GM18498 (cell line): ENCODE measurements around the gene KIAA0040.
A peak's percentile ranks its signal among the peaks of the same experiment; 100 is the strongest.

ENCODE experiments used
- ATAC-seq: cut with Tn5 transposase; IDR thresholded peaks from one replicate; pipeline ENCODE4 v1.9.1; 2021; ENCODE audit warnings: mild to moderate bottlenecking, moderate library complexity; ENCODE audit not compliant: unreplicated experiment

KIAA0040 gene

GRCh38 chr1:175172503-175172902 is 20.1 kb downstream of the KIAA0040 start:
- ATAC-seq: no peak

DNA sequence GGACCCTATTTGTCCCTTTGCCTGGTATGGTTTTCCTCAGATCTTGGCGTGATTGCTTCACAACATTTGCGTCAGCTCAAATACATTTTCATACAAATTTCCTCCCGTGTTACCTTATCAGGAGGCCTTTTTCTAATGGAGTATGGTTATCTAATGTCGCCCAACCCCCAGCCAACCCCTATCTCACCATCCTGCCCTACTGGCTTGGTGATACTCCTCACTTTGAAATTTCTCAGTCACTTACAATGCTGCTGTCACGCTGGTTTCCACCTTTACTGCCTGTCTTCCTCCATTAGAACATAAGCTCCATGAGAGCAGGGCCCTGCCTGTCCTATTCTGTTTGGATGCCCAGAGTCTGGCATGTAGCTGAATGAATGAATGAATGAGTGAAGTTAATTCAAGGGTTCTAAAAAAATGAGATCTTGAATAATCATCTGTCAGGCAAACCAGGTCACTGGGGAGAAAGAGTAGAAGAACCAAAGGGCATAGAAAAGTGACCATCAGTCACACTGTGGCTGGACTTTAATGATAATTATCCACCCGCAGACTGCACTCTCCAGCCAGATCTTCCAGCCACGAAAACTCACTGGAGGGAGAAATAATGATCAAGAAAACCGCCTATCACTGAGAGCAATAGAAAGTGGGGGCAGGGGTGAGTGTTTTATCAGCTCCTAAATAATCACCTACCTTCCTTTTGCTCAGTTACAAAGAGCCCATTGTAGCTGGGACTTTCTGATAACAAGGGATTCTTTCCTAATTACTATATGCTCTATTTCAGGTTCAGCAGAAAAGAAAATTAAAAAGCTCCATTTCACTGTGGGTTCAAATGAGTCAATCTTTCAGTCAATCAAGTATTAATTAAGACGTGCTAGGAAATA is 21.3 kb downstream of the KIAA0040 start:
- ATAC-seq: no peak

GRCh38 chr1:175169286-175170018 is 23.1 kb downstream of the KIAA0040 start:
- ATAC-seq: no peak

GRCh38 chr1:175168782-175169181 is 23.8 kb downstream of the KIAA0040 start:
- no peak for ATAC-seq

DNA sequence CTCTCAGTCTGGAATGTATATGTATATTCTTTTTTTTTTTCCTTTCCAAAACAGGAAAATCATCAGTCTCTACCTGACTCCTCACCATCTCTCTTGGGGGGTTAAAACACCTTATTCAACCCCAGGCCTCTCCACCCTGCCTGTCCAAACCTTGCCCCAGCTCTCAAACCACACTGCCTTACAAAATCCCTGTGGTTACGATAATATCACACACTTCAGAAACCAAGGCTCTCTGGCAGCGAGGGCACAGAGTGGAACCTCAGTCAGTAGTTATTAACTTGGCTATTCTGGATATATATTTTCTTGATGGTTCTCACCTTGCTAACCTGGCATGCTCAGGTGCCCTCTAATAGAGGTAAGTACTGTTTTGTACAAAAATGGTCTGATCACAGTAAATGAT is 24.7 kb downstream of the KIAA0040 start:
- ATAC-seq: no peak

DNA sequence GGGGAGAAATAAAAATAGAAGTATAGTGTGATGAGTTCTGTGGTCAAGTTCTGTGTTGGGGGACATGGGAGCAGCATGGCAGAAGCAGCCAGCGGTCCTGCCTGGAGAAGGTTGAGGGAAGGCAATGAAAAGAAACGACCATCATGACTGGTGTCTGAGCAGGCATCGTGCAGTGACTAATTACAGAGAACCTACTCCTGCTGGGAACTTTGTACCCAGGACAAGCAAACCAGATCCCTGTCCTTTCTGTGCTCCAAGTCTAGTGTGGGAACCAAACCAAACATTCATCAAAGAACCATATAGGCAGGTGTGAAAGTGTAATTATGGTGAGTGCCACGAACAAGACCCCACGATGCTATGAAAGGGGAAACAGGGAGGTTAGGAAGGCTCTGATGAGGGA is 25.8 kb downstream of the KIAA0040 start:
- ATAC-seq: no peak

DNA sequence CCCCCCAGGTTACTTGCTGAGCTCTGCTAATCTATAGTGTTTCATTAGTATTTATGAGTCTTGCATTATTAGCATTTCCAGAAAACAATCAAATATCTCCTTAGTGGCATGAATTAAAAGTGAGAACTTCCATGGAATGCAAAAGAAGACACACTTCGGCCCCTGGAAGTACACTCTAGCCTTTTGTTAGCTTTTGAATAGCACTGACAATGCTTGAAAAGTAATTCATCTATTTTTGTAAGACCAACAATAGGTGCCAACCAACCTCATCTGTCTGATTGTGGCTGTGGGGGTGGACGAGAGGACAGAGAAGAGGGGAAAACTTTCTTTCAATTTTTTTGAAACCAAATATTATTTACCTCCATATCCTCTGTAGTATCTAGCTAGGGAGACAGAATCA is 27.8 kb downstream of the KIAA0040 start:
- ATAC-seq: no peak

GRCh38 chr1:175163702-175164101 is 28.9 kb downstream of the KIAA0040 start:
- ATAC-seq: no peak

DNA sequence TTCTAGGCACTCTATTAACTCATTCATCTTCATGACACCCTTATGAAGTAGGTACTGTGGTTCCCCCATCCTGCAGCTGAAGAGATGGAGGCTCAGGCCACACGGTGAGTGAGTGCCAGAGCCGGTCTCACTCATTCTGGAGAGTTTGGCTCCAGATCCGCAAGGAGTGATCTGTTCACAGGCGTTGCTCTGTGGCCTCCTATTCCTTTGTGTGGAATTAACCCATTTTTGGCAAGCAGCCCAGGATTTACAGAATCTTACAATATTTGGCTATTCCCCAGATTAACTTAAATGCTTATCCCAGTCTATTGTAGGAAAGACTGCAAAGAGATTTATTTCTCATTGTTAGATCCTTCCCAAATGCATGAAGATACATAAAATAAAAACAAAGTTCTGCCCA is 29.6 kb downstream of the KIAA0040 start:
- ATAC-seq: no peak

- ATAC-seq: no peak
Observed at GRCh38 chr1:175158170-175158591, 34.4 kb downstream of the KIAA0040 start.

DNA sequence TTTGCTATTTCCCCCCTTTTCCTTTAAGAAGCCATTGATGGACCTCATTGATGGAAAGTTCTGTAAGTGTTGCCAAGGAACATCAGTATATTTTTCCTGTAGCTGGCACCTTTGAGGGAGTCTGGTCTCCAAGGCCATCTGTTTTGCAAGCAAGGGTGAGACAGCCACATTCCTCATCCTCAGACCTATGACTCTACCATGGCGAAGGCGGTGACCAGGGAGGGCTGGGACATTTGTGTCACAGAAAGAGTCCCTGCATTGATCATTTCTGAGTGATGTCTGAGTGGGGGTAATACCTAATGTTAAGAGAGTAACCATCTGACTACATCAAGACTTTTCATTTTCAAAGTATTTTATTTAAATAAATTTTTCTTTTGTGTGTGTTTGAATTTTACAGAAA is 35.4 kb downstream of the KIAA0040 start:
- ATAC-seq: no peak

DNA sequence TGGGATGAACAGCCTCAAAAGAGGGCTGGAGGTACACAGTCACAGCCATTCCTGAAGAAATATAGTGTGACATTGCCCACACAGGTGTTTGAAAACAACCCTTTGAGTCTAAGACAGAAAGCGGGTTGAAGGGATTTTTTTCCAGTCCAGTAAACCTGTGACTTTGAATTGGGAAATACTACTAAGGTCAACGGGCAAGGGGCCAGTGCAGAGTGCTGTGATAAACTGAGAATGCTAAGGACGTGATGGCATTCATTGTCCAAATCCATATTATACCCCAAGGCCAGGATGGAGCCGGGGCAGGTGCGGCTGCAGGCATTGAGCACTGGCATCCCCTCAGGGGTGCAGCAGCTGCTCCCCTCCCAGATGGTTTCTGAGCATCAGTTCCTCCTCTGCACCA is 36.6 kb downstream of the KIAA0040 start:
- ATAC-seq: no peak

GRCh38 chr1:175155473-175155856 is 37.1 kb downstream of the KIAA0040 start:
- no peak for ATAC-seq

GRCh38 chr1:175154629-175155472 is 37.7 kb downstream of the KIAA0040 start:
- ATAC-seq: peak; percentile 50

DNA sequence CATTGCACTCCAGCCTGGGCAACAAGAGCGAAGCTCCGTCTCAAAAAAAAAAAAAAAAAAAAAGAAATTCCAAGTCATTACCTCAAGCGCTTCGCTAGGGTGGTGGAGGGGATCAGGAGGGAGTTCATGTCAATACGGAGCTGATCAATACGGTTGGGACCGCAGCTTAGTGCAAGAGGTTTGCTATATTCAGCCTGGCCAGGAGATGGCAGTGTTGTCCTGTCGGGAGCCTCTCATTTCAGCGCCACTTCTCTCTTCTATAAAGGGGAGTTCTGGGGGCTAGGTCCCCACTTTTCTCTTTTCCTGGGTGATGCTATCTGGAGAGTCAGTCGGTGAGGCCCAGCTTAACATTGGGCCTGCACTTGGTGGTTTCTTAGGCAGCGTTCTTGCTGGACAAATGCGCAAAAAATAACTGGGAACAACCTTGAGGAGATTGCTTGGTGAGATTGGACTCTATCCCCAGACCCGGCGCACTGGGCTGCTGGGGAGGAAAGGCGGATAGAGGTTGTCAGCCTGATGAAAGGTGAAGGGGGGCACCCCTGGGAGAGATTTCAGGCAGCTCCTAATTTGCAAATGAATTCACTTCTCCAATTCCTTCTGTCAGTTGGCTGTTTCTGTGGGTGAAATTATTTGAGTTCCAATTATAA is 40.4 kb downstream of the KIAA0040 start:
- peak; percentile 44 for ATAC-seq

- ATAC-seq: no peak
Observed at GRCh38 chr1:175150596-175151319, 41.8 kb downstream of the KIAA0040 start.

- no peak for ATAC-seq
Observed at GRCh38 chr1:175148068-175148467, 44.5 kb downstream of the KIAA0040 start.

- ATAC-seq: no peak
Observed at GRCh38 chr1:175147569-175147968, 45.0 kb downstream of the KIAA0040 start.

DNA sequence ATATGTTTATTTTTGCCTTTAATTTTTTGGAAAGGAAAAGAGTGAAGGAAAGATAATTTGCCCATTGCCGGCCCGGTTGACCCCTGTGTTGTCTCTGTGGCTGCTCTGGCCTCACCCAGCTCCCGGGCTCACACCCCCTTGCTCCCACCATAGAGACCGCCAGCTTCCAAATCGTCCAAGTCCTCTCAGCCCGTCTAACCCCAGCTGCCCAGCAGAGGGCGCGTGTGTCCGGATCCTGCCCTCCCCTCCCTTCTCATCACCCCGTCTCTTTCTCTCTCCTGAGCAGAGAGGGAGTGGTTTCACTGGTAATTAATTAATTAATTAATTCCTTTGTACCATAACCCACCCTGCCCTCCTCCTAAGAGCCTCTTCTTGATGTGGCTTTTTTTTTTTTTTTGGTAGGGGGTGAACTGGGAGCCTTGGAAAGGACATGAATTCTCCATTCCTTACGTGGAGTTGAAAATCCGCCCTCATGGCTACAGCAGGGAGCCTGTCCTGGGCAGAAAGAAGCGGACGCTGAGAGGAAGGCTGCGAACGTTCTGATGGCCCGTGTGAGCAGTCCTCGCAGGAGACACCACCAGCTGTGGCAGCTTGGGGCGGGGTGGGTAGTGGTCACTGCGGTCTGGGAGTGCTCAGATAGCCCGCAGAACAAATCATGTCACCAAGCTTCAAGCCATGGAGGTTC is 45.9 kb downstream of the KIAA0040 start:
- peak; percentile 34 for ATAC-seq
